Cardiac fibroblast (primary cell): Measurements from ENCODE around the gene GSAP.

Source experiments
- DNase-seq, 2 donors: peaks; one replicate each; pipeline versions ENCODE4 v3.0.0 to v3.0.0-alpha.2; 2010; ENCODE audit warnings: low read depth in 2 of 2
- H3K4me3 ChIP-seq, 2 donors: replicated peaks in 1 of 2; 1 replicate in 1 of 2; 2 replicates in 1 of 2; pipeline ENCODE4 v1.5.1; 2011; ENCODE audit warnings: low read depth in 2 of 2, low read length in 2 of 2, mild to moderate bottlenecking in 2 of 2, moderate library complexity in 1 of 2
- TF ChIP-seq, protein P1 (sequence below): IDR thresholded peaks from one replicate; pipeline ENCODE4 v1.5.1; 2011; ENCODE audit warnings: low read depth, mild to moderate bottlenecking, low read length, inconsistent platforms

The GSAP gene

DNA sequence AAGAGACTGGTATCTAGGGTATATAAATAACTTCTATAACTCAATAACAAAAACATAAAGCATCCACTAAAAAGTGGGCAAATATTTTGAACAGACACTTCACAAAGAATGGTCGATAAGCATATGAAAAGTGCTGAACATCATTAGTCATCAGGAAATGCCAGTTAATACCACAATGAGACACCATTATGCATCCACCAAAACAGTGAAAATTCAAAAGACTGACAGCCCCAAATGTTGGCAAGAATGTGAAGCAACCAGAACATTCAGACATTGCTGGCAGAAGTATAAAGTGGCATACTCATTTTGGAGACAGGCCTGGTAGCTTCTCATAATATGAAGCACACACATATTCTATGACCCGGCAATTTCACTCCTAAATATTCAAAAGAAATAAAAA, 26.5 kb upstream of the GSAP start:
- no peak overlapping the region for H3K4me3 ChIP-seq
- TF ChIP-seq, protein P1, sequence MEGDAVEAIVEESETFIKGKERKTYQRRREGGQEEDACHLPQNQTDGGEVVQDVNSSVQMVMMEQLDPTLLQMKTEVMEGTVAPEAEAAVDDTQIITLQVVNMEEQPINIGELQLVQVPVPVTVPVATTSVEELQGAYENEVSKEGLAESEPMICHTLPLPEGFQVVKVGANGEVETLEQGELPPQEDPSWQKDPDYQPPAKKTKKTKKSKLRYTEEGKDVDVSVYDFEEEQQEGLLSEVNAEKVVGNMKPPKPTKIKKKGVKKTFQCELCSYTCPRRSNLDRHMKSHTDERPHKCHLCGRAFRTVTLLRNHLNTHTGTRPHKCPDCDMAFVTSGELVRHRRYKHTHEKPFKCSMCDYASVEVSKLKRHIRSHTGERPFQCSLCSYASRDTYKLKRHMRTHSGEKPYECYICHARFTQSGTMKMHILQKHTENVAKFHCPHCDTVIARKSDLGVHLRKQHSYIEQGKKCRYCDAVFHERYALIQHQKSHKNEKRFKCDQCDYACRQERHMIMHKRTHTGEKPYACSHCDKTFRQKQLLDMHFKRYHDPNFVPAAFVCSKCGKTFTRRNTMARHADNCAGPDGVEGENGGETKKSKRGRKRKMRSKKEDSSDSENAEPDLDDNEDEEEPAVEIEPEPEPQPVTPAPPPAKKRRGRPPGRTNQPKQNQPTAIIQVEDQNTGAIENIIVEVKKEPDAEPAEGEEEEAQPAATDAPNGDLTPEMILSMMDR, result no peak
- DNase-seq, result peak; percentile 41 to 79

DNA sequence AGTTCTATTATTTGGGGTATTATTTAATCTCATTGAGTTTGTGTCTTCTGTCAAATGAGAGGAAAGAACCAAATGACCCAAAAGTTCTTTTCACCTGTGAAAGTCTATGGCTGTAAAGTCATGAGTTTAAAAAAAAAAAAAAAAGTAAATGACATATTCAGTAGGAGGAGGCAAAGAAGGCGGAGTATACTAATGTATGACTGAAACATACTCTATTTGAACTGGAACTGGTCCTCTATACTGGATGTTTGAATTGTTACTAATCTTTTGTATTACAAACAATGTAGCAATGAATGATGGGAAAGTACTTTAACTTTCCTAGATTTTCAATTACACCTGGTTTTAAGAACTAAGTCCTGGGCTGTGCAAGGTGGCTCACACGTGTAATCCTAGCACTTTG, 24.9 kb upstream of the GSAP start:
- TF ChIP-seq, protein P1, result no peak
- H3K4me3 ChIP-seq, result no peak overlapping the region
- DNase-seq, result peak in 1 of 2 donors; percentile 46

DNA sequence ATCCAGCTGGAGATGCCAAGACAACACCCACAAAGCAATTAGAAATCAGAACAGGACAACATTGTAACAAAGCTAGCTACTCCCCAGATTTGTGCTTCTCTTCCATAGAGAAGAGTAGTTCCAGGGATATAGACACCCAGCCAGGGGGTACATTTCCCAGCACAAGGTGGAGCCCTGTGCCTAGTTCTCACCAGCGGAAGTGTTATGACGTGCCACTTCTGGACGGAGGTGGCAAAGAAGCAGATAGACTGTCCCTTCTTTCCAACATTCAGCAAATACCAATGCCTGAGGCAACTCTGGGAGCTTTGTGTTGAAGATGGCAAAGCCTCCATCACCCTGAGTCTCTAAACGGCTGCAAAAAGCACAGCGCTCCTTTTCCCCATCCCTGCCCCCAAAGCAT, 23.4 kb upstream of the GSAP start:
- no peak overlapping the region for H3K4me3 ChIP-seq
- TF ChIP-seq, protein P1, result peak; percentile 25
- peak; percentile 47 to 51 for DNase-seq

DNA sequence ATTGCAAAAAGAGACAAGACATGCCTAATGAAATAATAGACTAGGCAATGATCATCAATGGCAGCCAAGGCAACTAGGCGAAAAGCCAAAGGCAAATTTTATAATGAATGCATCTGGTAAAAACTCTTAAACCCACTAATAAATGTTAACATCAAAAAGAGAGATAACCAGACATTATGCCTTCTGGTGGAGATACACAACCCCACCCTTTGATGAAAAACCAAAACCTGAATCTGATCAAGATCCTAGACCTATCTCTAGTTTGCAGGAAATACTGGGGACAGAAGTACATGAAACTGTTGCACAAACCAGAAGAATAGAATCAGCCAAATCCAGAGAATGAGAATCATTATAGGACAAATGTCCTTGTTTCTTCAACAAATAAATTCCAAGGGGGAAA, 22.0 kb upstream of the GSAP start:
- H3K4me3 ChIP-seq, result no peak overlapping the region
- no peak for DNase-seq
- TF ChIP-seq, protein P1, result no peak

DNA sequence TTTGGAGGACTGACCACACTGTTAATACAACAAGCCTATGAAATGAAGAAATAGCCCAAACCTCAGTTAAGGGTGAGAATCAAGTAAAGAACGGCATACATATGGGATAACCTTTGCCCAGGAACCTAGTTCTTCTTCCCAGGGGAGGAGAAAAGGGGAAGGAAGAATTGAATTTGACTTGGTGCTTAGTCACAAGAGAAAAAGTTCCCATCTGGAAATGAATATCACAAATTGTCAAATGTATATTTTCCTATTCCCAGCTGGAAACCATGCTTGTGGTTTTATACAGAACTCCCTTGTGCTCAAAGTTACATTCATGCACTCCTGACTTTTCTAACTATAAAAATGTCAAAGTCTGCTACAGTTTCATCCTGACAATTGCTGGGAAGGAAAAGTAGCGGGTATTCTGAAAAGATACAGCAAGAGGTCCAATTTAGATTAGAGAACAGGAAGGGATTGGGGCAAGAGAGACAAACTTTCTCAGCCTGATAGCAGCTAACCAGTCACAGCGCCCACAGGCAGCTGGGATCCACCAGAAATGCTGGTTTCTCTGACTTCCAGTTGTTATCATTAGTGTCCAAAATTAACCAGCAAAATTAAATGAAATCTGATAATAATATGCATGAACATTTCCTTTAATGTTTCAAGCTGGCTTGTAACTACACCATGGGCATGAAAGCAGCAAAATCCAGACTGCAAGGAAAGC, 18.6 kb upstream of the GSAP start:
- DNase-seq, result no peak
- no peak overlapping the region for H3K4me3 ChIP-seq
- TF ChIP-seq, protein P1, result no peak

DNA sequence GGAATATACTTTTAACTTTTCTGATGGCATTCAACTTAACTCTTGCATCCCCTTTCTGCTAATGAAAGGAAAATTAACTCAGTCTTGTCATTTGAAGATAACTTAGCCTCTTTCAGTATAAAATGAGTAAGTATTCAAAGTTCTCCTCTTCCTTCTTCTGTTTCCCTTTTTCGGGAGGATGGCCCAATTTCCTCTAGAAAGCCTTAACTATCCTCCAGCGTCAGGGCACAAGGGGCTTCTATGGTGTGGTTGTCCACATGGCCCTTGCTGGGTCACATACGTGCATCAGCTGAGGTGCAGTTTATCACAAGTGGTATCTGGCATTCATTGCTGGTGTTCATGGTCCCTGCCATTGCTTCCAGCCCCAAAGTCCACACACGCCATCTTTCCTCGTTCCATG, 17.8 kb upstream of the GSAP start:
- no peak for DNase-seq
- TF ChIP-seq, protein P1, result no peak
- H3K4me3 ChIP-seq, result no peak overlapping the region

DNA sequence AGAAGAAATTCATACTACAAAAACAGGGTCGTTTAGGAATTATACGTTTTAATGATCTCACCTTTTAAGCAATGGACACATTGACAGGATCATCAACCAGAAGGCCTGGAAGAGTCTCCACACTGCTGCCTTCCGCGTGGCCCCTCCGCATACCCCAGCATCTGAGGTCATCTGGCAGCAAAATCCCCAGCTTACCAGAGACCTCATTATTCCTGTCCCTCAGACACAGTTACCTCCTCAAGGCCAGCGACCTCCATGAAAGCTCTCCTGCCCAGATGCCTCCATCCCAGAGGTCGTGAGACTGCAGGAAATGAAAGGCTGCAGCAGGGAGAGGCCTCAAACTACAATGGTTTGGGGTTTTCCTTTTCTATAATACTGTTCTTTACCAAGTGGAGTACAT, 14.8 kb upstream of the GSAP start:
- no peak overlapping the region for H3K4me3 ChIP-seq
- TF ChIP-seq, protein P1, result no peak
- no peak for DNase-seq
